GM19467 (cell line): Measurements from ENCODE around the gene EXOC3L1.

Experiments used
- ATAC-seq: cut with Tn5 transposase; IDR thresholded peaks from one replicate; pipeline ENCODE4 v1.9.1; 2021; ENCODE audit warnings: mild to moderate bottlenecking, moderate library complexity; ENCODE audit not compliant: unreplicated experiment

Gene EXOC3L1

GRCh38 chr16:67190041-67190440 lies at the start of gene EXOC3L1:
TSS of gene EXOC3L1 (minus strand) at chr16:67190136. CDS start at chr16:67189676, 460 bp downstream.
- ATAC-seq, result no peak

GRCh38 chr16:67238806-67239470 lies 49.0 kb upstream of the EXOC3L1 start:
- ATAC-seq, result no peak

- ATAC-seq, result no peak
These were observed 48.3 kb upstream of the EXOC3L1 start for GRCh38 chr16:67238278-67238575.

- ATAC-seq, result no peak
These were observed 47.7 kb upstream of the EXOC3L1 start for GRCh38 chr16:67237396-67238277.

GRCh38 chr16:67236563-67237395 lies 46.8 kb upstream of the EXOC3L1 start:
- no peak for ATAC-seq

GRCh38 chr16:67235816-67236562 lies 46.1 kb upstream of the EXOC3L1 start:
- no peak for ATAC-seq

- no peak for ATAC-seq
These were observed 44.3 kb upstream of the EXOC3L1 start for GRCh38 chr16:67234180-67234597.

- ATAC-seq, result no peak
These were observed 43.7 kb upstream of the EXOC3L1 start for GRCh38 chr16:67233596-67233995.

GRCh38 chr16:67230809-67231660 lies 41.1 kb upstream of the EXOC3L1 start:
- no peak for ATAC-seq

GRCh38 chr16:67229906-67230808 lies 40.2 kb upstream of the EXOC3L1 start:
- no peak for ATAC-seq

- no peak for ATAC-seq
These were observed 39.0 kb upstream of the EXOC3L1 start for GRCh38 chr16:67228905-67229304.

- no peak for ATAC-seq
These were observed 38.3 kb upstream of the EXOC3L1 start for GRCh38 chr16:67228034-67228785.

- no peak for ATAC-seq
These were observed 37.6 kb upstream of the EXOC3L1 start for GRCh38 chr16:67227567-67227921.

GRCh38 chr16:67226804-67227566 lies 37.0 kb upstream of the EXOC3L1 start, which contains the start of gene TMEM208:
TSS of gene TMEM208 (plus strand) at chr16:67227130. CDS start at chr16:67227219, 89 bp downstream.
- ATAC-seq, result peak; percentile 79

- ATAC-seq, result no peak
These were observed 36.4 kb upstream of the EXOC3L1 start for GRCh38 chr16:67226295-67226803.

GRCh38 chr16:67223992-67224391 lies 34.1 kb upstream of the EXOC3L1 start:
- no peak for ATAC-seq
